HUES64 (cell line): ENCODE results near the gene HRK.

ENCODE experiments used
- H3K27ac ChIP-seq: 2 replicates; pipeline ENCODE4 v1.7.0; 2013; ENCODE audit warnings: low read depth, low read length, inconsistent platforms
- H3K27me3 ChIP-seq: 2 replicates; pipeline ENCODE4 v1.6.1; 2013; ENCODE audit warnings: mild to moderate bottlenecking, low read length; ENCODE audit not compliant: insufficient read depth
- H3K36me3 ChIP-seq: 2 replicates; pipeline ENCODE4 v1.6.1; 2013; ENCODE audit warnings: mild to moderate bottlenecking, low read length; ENCODE audit not compliant: insufficient read depth
- H3K4me1 ChIP-seq: 2 replicates; pipeline ENCODE4 v1.6.1; 2013; ENCODE audit warnings: mild to moderate bottlenecking, low read length, moderate library complexity; ENCODE audit not compliant: insufficient read depth
- H3K4me3 ChIP-seq: 2 replicates; pipeline ENCODE4 v1.5.1; 2013; ENCODE audit warnings: mild to moderate bottlenecking, low read length, moderate library complexity
- H3K9ac ChIP-seq: 2 replicates; pipeline ENCODE4 v1.6.1; 2013; ENCODE audit warnings: mild to moderate bottlenecking, low read depth, low read length
- H3K9me3 ChIP-seq: 2 replicates; pipeline ENCODE4 v1.6.1; 2013; ENCODE audit warnings: low read depth, low read length; ENCODE audit not compliant: insufficient read depth
- WGBS: fragments of 150-250, 120-280 bp; methylation state at CpG from one replicate; pipeline ENCODE4 v1.1.7; 2013; ENCODE audit warnings: missing lambda C conversion rate; 5-methylcytosine and 5-hydroxymethylcytosine counted together

The HRK gene

DNA sequence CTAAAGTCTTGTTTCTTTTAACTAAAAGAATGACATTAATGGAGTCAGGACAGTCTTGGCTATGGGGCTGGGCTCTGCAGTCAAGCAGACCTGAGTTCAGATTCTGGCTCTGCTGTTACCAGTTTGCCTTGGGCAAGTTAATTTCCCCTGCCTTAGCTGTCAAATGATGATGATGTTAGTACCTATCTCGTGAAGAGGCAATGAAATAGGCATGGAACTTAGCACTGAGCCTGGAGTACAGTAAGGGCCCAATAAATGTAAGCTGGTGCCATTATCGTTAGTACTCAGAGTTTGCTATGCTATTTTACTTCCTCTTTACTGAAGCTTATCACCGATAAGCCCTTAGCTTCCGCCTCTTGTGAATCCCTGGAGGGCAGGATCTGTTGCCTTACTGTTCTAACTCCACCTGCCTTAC, 38.0 kb upstream of the HRK start:
- no peaks in the 10 kb centered on the region for H3K36me3 ChIP-seq
- no peak overlapping the region for H3K27ac ChIP-seq
- H3K27me3 ChIP-seq: no peaks in the 10 kb centered on the region
- WGBS: 89% methylated on average over 4 of the region's 4 CpGs
- peaks cover 5% of the 10 kb centered on the region; the same call in 1 of the 2 replicates for H3K4me1 ChIP-seq
- H3K9me3 ChIP-seq: no peaks in the 10 kb centered on the region
- no peak overlapping the region for H3K9ac ChIP-seq
- no peak overlapping the region for H3K4me3 ChIP-seq

DNA sequence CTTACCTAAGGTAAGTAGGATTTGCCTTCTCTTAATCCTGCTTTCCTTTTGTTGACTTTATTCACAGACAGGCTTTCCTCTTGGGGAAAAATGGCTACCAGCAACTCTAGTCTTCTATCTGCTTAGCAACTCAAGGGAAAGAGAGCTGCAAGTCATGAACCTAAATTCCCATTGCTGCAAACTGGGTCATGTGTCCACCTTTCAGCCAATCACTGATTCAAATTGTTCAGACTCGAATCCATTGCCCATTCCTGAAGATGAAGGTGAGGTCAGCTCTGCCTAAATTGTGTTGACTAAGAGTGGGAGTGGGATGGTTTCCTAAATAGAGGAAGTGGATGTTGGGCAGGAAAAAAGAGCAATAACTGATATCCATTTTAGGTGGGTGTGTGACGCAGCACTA, 37.2 kb upstream of the HRK start:
- no peak overlapping the region for H3K4me3 ChIP-seq
- H3K27ac ChIP-seq: no peak overlapping the region
- no peaks in the 10 kb centered on the region for H3K9me3 ChIP-seq
- no peaks in the 10 kb centered on the region for H3K27me3 ChIP-seq
- peaks cover 5% of the 10 kb centered on the region; the same call in 1 of the 2 replicates for H3K4me1 ChIP-seq
- H3K9ac ChIP-seq: no peak overlapping the region
- H3K36me3 ChIP-seq: peaks cover 2% of the 10 kb centered on the region; the same call in 1 of the 2 replicates
- 91% methylated on average over 2 of the region's 2 CpGs for WGBS

DNA sequence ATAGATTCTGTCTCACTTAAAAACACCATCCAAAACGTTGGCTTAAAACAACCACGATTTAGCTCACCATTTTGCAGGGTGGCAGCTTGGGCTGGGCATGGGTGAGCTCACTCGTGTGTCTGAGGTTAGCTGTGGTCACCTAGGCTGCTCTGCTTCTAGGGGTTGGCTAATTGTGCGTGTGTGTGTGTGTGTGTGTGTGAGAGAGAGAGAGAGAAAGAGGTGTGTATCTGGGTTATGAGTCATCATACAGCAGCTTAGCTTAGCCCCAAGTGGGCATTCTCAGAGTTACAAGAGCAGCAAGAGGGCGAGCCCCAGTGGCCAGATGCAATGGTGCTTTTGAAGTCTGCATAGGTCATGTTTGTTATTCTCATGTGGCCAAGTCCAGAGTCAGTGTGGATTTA, 35.5 kb upstream of the HRK start:
- Histone ChIP-seq H3K27ac (no peak overlapping the region), H3K4me1 (peaks cover 5% of the 10 kb centered on the region; the same call in 1 of the 2 replicates), H3K4me3 (no peak overlapping the region), H3K27me3 (no peaks in the 10 kb centered on the region), H3K9ac (no peak overlapping the region), H3K9me3 (no peaks in the 10 kb centered on the region), H3K36me3 (peaks cover 10% of the 10 kb centered on the region)
- WGBS: 74% methylated on average over 5 of the region's 5 CpGs

DNA sequence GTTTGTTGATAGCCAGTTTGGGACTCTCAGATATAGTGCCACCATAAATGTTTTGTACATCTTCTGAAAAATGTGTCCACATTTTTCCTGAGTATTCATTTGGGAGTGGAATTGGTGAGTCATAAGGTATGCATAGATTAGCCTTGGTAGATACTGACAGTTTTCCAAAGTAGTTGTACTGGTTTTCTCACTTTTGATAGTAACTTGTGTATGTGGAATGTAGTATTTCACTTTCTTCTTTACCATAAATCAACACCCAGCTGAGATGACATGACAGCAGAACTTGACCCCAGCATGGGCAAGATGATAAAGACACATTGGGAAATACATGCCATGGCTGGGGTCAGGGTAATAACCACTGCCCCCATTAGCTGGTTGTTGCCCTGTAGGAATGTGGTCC, 34.9 kb upstream of the HRK start:
- peaks cover 2% of the 10 kb centered on the region; the same call in 1 of the 2 replicates for H3K4me1 ChIP-seq
- no peak overlapping the region for H3K9ac ChIP-seq
- H3K4me3 ChIP-seq: no peak overlapping the region

DNA sequence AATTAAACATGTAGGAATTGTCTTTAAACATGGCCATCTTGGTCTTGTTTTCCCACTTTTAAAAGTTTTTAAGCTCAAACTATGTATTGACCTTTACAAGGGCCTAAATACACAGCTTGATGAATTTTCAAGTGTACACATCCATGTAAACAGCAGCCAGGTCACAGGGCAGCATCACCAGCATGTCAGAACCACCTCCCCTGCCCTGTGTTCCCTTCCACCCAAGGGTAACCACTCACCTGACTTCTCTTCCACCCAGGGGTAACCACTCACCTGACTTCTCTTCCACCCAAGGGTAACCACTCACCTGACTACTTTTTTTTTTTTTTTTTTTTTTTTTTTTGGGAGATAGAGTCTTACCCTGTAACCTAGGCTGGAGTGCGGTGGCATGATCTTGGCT, 34.1 kb upstream of the HRK start:
- Histone ChIP-seq H3K9ac (no peak overlapping the region), H3K4me3 (no peak overlapping the region), H3K27ac (no peak overlapping the region), H3K4me1 (no peaks in the 10 kb centered on the region; the same call in 1 of the 2 replicates), H3K36me3 (peaks cover 10% of the 10 kb centered on the region), H3K9me3 (no peaks in the 10 kb centered on the region), H3K27me3 (no peaks in the 10 kb centered on the region)
- 97% methylated on average over 1 of the region's 1 CpG for WGBS

More for the DNA sequence above, 34.9 kb upstream of the HRK start:
- Histone ChIP-seq H3K36me3 (peaks cover 10% of the 10 kb centered on the region), H3K27me3 (no peaks in the 10 kb centered on the region), H3K27ac (no peak overlapping the region), H3K9me3 (no peaks in the 10 kb centered on the region)

DNA sequence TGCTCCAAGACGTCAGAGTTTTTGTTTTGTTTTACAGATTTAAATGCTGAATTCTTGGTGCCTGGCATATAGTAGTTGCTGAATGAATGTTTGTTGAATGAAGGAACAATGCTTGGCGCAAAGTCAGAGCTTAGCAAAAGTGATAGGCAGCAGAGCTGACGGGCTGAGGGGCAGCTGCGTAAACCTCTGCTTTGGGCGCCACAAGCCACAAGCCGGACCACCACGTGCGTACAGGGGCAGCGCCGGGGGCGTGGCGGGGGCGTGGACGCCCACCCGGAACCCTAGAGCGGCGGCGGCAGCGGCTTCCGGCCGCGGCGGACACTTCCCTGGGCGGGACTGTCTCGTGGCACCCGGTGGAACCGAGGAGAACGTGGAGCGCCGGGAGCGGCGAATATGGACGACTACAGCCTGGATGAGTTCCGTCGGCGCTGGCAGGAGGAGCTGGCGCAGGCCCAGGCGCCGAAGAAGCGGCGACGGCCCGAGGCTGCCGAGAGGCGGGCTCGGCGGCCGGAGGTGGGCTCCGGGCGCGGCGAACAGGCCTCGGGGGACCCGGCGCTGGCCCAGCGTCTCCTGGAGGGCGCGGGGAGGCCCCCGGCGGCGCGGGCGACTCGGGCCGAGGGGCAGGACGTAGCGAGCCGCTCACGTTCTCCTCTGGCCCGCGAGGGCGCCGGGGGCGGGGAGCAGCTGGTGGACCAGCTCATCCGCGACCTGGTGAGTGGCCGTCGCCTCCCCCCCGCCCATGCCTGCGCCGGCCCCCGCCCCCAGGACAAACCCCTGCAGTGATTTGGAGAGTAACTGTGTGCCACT, 29.6 kb upstream of the HRK start, which contains the start of gene FBXW8:
Gene FBXW8 (plus strand): TSS at position 306 of the 807 bp plus-strand sequence. CDS start 88 bp downstream, at position 394.
- Histone ChIP-seq H3K27ac (peak within 1 kb of the TSS; percentile 84; the same call in 1 of the 2 replicates), H3K9ac (peak within 1 kb of the TSS; percentile 92), H3K9me3 (no peaks in the 10 kb centered on the region), H3K27me3 (no peaks in the 10 kb centered on the region), H3K4me1 (no peaks in the 10 kb centered on the region), H3K36me3 (peaks cover 10% of the 10 kb centered on the region), H3K4me3 (peak within 1 kb of the TSS; percentile 83)
- WGBS: under 1% methylated on average over 82 of the region's 82 CpGs

DNA sequence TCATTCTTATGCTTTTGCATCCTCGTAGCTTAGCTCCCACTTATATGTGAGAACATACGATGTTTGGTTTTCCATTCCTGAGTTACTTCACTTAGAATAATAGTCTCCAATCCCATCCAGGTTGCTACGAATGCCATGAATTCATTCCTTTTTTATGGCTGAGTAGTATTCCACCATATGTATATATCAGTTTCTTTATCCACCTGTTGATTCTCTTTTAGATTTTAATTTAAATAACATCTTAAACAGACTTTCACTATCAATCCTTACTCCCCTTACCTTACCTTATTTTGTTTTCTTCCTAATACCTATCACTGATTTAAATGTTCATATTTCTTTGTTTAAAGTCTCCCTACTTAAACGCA, 29.0 kb upstream of the HRK start:
- peak overlapping the region; percentile 92 for H3K9ac ChIP-seq
- no peaks in the 10 kb centered on the region for H3K27me3 ChIP-seq
- H3K9me3 ChIP-seq: no peaks in the 10 kb centered on the region
- H3K4me1 ChIP-seq: no peaks in the 10 kb centered on the region
- WGBS: 79% methylated on average over 4 of the region's 4 CpGs
- H3K27ac ChIP-seq: 0 out of 2 replicates have a peak overlapping the region, but pooled peaks have one; percentile 84
- H3K4me3 ChIP-seq: peak overlapping the region; percentile 83
- H3K36me3 ChIP-seq: peaks cover 10% of the 10 kb centered on the region

DNA sequence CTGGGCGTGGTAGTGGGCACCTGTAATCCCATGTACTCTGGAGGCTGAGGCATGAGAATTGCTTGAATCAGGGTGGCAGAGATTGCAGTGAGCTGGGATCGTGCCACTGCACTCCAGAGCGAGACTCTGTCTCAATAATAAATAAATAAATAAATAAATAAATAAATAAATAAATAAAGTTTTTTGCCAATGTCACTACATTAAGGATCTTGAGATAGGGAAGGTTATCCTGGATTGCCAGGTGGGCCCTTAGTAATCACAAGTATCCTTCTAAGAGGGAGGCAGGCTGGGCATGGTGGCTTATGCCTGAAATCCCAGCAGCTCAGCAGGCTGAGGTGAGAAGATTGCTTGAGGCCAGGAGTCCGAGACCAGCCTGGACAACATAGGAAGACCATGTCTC, 25.0 kb upstream of the HRK start:
- no peak overlapping the region for H3K4me3 ChIP-seq
- no peaks in the 10 kb centered on the region for H3K9me3 ChIP-seq
- H3K36me3 ChIP-seq: no peaks in the 10 kb centered on the region
- H3K4me1 ChIP-seq: no peaks in the 10 kb centered on the region
- H3K27ac ChIP-seq: no peak overlapping the region
- 88% methylated on average over 2 of the region's 4 CpGs for WGBS
- no peaks in the 10 kb centered on the region for H3K27me3 ChIP-seq
- H3K9ac ChIP-seq: no peak overlapping the region

DNA sequence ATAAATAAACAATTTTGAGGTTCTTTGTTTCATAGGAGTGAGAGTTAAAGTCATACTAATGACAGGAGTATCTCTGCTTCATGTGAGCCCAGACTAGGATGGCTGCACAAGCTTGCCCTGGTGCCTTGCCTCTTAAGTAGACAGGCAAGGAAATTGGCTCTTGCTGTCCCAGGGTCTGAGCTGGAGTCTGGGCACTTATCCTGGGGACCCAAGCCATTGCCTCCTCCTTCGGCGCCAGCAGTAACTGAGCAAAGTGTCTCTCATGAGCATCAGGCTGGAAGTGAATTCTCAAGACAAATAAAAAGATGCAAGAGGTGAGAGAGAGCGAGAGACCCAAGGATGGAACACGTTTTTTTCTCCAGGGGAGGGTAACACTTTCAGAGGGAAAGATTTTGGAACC, 22.6 kb upstream of the HRK start:
- Histone ChIP-seq H3K9me3 (no peaks in the 10 kb centered on the region), H3K36me3 (no peaks in the 10 kb centered on the region), H3K27ac (no peak overlapping the region), H3K9ac (no peak overlapping the region), H3K4me3 (no peak overlapping the region), H3K4me1 (no peaks in the 10 kb centered on the region), H3K27me3 (no peaks in the 10 kb centered on the region)
- 82% methylated on average over 4 of the region's 4 CpGs for WGBS

DNA sequence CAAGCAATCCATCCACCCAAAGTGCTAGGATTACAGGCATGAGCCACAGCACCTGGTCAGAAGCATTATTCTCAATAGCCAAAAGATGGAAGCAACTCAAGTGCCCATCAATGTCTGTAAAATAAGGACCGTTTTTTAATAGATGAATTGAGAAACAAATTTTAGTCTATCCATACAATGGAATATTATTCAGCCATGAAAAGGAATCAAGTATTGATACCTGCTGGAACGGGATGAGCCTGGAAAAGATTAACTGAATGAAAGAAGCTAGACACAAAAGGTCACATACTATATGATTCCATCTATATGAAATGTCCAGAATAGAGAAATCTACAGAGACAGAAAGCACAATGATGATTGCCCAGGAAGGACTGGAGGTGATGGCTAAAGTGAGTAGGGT, 20.4 kb upstream of the HRK start:
- no peaks in the 10 kb centered on the region for H3K9me3 ChIP-seq
- no peaks in the 10 kb centered on the region for H3K27me3 ChIP-seq
- no peak overlapping the region for H3K27ac ChIP-seq
- no CpG with 5 or more reads among the region's 2 CpGs for WGBS
- H3K4me3 ChIP-seq: no peak overlapping the region
- H3K36me3 ChIP-seq: no peaks in the 10 kb centered on the region
- H3K4me1 ChIP-seq: no peaks in the 10 kb centered on the region
- no peak overlapping the region for H3K9ac ChIP-seq

DNA sequence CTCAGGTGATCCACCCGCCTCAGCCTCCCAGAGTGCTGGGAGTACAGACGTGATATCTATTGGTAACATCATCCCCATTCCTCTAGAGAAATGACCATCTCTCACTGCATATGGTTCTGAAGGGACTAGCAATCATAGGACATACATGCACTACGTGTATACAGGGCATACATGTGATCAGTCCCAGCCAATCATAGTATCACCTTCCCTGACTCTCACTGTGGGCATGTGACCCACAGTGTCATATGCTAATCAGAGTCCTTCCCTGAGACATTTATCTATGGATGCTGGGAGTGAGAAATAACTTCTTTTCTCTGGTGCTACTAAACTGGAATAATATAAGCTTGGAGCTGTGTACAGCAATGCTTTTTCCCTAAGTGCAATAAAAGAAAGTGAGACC, 17.4 kb upstream of the HRK start:
- WGBS: 85% methylated on average over 3 of the region's 3 CpGs
- Histone ChIP-seq H3K36me3 (no peaks in the 10 kb centered on the region), H3K27ac (no peak overlapping the region), H3K27me3 (no peaks in the 10 kb centered on the region), H3K4me1 (no peaks in the 10 kb centered on the region), H3K9me3 (no peaks in the 10 kb centered on the region), H3K9ac (no peak overlapping the region), H3K4me3 (no peak overlapping the region)
